ENCODE results near the gene DDX54. TPM values are rescaled to one million over a fixed set of nuclear protein-coding genes. Genes with fewer than 3 reads are reported as not detected.

Gene DDX54
- total and polyA plus RNA-seq, 2 of the 8 experiments (the other 6 are each of a cell fraction or from before 2014, with no cell fraction given) = 64.9 to 113 TPM

- Histone ChIP-seq H4K91ac (replicated peaks; ENCODE audit: insufficient read length, low read length) (no peak overlapping the region), H3K23ac (ENCODE audit: insufficient read length) (no peak overlapping the region), H2AK5ac (ENCODE audit: low read depth, low read length) (no peak overlapping the region), H3K4me1 (replicated peaks in 1 of 4; ENCODE audit: control insufficient read depth in 3 of 4, insufficient read depth in 4 of 4, low read length in 3 of 4) (no peaks in the 10 kb centered on the region), H3K9ac (replicated peaks in 1 of 4; ENCODE audit: extremely low read depth in 1 of 4, low read depth in 3 of 4, low read length in 3 of 4) (no peak overlapping the region), H4K20me1 (replicated peaks in 1 of 2; ENCODE audit: control insufficient read depth in 1 of 2, insufficient read depth in 2 of 2, low read length in 2 of 2) (no peaks in the 10 kb centered on the region), H3K36me3 (ENCODE audit: control insufficient read depth in 2 of 4, insufficient read depth in 4 of 4, low read length in 3 of 4) (no peaks in the 10 kb centered on the region), H3K79me2 (ENCODE audit: control insufficient read depth in 1 of 2, insufficient read depth in 2 of 2, low read length in 2 of 2) (no peaks in the 10 kb centered on the region), H4K5ac (ENCODE audit: insufficient read length, low read depth, low read length) (no peak overlapping the region), H2BK120ac (replicated peaks; ENCODE audit: low read depth, low read length) (no peak overlapping the region), H3K4me3 (ENCODE audit: extremely low read depth in 1 of 4, insufficient read depth in 2 of 4, low read depth in 3 of 4, low read length in 4 of 4) (no peak overlapping the region), H3K9me3 (ENCODE audit: insufficient read depth in 2 of 2, low read depth in 1 of 2, low read length in 1 of 2) (no peaks in the 10 kb centered on the region), H2BK12ac (ENCODE audit: low read depth, low read length) (no peak overlapping the region), H2BK5ac (ENCODE audit: low read depth, low read length) (no peak overlapping the region), H2AFZ (ENCODE audit: low read length) (no peak overlapping the region), H2BK20ac (ENCODE audit: low read length) (no peak overlapping the region), H3K4me2 (ENCODE audit: insufficient read depth in 1 of 2, low read depth in 2 of 2, low read length in 2 of 2) (no peak overlapping the region), H3K56ac (replicated peaks; ENCODE audit: insufficient read length, low read depth, low read length) (no peak overlapping the region), H3K79me1 (ENCODE audit: low read depth, low read length) (no peaks in the 10 kb centered on the region; the same call in 1 of the 2 replicates), H3K18ac (ENCODE audit: extremely low read depth, low read length) (no peak overlapping the region), H3K14ac (ENCODE audit: insufficient read length) (no peak overlapping the region), H3K27me3 (replicated peaks in 1 of 4; ENCODE audit: control insufficient read depth in 3 of 4, extremely low read depth in 1 of 4, insufficient read depth in 3 of 4, low read length in 3 of 4) (no peaks in the 10 kb centered on the region), H2BK15ac (ENCODE audit: low read length) (no peak overlapping the region), H4K8ac (ENCODE audit: extremely low read depth, insufficient read depth, low read length) (no peak overlapping the region), H3K23me2 (ENCODE audit: low read depth, low read length) (no peaks in the 10 kb centered on the region), H3K4ac (replicated peaks; ENCODE audit: insufficient read length, low read depth, low read length) (no peak overlapping the region), H3K27ac (ENCODE audit: low read depth, low read length) (no peak overlapping the region)
- CTCF ChIA-PET (ENCODE audit: partially characterized antibody) = interaction anchor here (0.6 to 2.0 kb wide), 7 partner anchors 9 to 118 kb away, joined by 3 to 7 read pairs (median 4); no protein-coding TSS in a partner anchor
- FAIRE-seq = no peak
- TF ChIP-seq BACH1 (IDR thresholded peaks at IDR 0.05; ENCODE audit: low read length) (no peak), SP2 (IDR thresholded peaks at IDR 0.05; ENCODE audit: low read length) (no peak)
- POLR2A ChIA-PET (ENCODE audit: partially characterized antibody) = no interaction called here
- DNase-seq (ENCODE audit: low read depth in 1 of 2, low spot score in 2 of 2) = no peak
- 73% methylated on average over 3 of the region's 3 CpGs; no CpG with 5 or more reads in 1 of the 2 experiments for WGBS, 2 experiments (ENCODE audit: extremely low coverage in 1 of 2, insufficient coverage in 1 of 2, insufficient read length in 1 of 2, insufficient replicate concordance in 2 of 2, low coverage in 1 of 2, low lambda C conversion rate in 2 of 2, missing lambda C conversion rate in 1 of 2)
These were observed 74.0 kb downstream of the DDX54 start for GRCh38 chr12:113111247-113111646.
